Esophagus muscularis mucosa (tissue), 4 donors: ENCODE results near the gene KHK. TPM values are rescaled to one million over a fixed set of nuclear protein-coding genes. Genes with fewer than 3 reads are reported as not detected.

Source experiments
- DNase-seq: peaks from one replicate; pipeline ENCODE4 v3.0.0-alpha.2; 2017; ENCODE audit errors: extremely low spot score
- H3K27ac ChIP-seq, 4 donors: fragments of 200-600 bp; sonication (generic); replicated peaks in 1 of 4; 1 replicate in 3 of 4; 2 replicates in 1 of 4; pipeline ENCODE4 v1.5.1; 2016 to 2019; ENCODE audit warnings: mild to moderate bottlenecking in 1 of 4
- H3K27me3 ChIP-seq, 4 donors: fragments of 200-600 bp; sonication (generic); one replicate each; pipeline versions ENCODE4 v1.5.1 to v1.6.0; 2016 to 2019
- H3K36me3 ChIP-seq, 4 donors: fragments of 200-600 bp; sonication (generic); one replicate each; pipeline ENCODE4 v1.5.1; 2016 to 2019
- H3K4me1 ChIP-seq, 4 donors: fragments of 200-600 bp; sonication (generic); one replicate each; pipeline ENCODE4 v1.5.1; 2016 to 2019
- H3K4me3 ChIP-seq, 4 donors: fragments of 200-600 bp; sonication (generic); 1 replicate in 2 of 4; 2 replicates in 2 of 4; pipeline ENCODE4 v1.5.1; 2016 to 2019; ENCODE audit warnings: mild to moderate bottlenecking in 4 of 4, moderate library complexity in 1 of 4
- H3K9me3 ChIP-seq, 4 donors: fragments of 200-600 bp; sonication (generic); 1 replicate in 3 of 4; 2 replicates in 1 of 4; pipeline ENCODE4 v1.5.1; 2016 to 2019
- CTCF ChIP-seq, 3 experiments: fragments of 200-600 bp in 2 of 3; fragments of 450-650 bp in 1 of 3; sonication (generic) in 2 of 3; IDR thresholded peaks; one replicate each; pipeline ENCODE4 v1.5.1; 2017 to 2019; ENCODE audit warnings: antibody characterized with exemption in 3 of 3, mild to moderate bottlenecking in 2 of 3, moderate library complexity in 1 of 3
- EP300 ChIP-seq: sonication (generic); formaldehyde crosslinking; IDR thresholded peaks from one replicate; pipeline ENCODE4 v1.6.1; 2017; ENCODE audit warnings: antibody characterized with exemption
- POLR2A ChIP-seq: fragments of 450-650 bp; IDR thresholded peaks from one replicate; pipeline ENCODE4 v1.6.1; 2017; ENCODE audit warnings: antibody characterized with exemption, moderate library complexity, mild to moderate bottlenecking, low read depth
- POLR2AphosphoS5 ChIP-seq, 2 donors: sonication (generic); formaldehyde crosslinking; IDR thresholded peaks; one replicate each; pipeline ENCODE4 v1.6.1; 2017; ENCODE audit warnings: antibody characterized with exemption in 2 of 2
- WGBS: methylation state at CpG from one replicate; pipeline ENCODE4 v1.1.5; 2018; 5-methylcytosine and 5-hydroxymethylcytosine counted together
- intact Hi-C: fragments of 100-400 bp; cut with DNase I; formaldehyde crosslinking; loops from one replicate; pipeline ENCODE4 v1.15.1; 2023
- total RNA-seq, 4 donors: library from RNA; depleted of rRNA; stranded (reverse); fragments of >200 nt; gene quantifications; one replicate each; pipeline versions ENCODE4 v1.1.0 to v1.2.1, GENCODE V29; 2016

Gene KHK
- total RNA-seq, 4 donors from 2014 or later: 1.2 to 6.3 (median 1.7) TPM

- TF ChIP-seq EP300 (no peak), POLR2AphosphoS5 (IDR thresholded peaks at IDR 0.05) (no peak), CTCF (IDR thresholded peaks at IDR 0.05) (no peak), POLR2A (no peak)
- H3K4me1 ChIP-seq: peaks cover 56 to 92% (median 91%) of the 10 kb centered on the region in 4 donors
Measured at GRCh38 chr2:27076323-27076722, 10.2 kb upstream of the KHK start.

DNA sequence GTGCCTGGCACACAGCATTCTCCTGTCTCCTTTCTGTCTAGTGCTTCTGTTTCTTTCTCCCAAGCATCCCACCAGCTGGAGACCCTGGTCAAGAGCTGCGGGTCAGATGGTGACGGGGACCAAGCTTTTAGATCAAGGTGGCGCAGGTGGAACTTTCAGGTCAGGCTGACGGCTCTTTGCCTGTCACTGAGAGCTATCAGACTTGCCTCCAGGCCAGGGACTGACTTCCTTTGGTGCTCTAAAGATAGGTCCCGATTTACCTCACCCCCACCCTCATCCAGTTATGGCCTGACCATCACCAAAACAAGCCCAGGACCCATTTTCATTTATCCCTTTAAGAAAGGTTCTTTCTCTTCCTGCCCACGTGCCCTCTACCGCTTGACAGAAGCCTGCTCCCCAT lies 9.3 kb upstream of the KHK start:
- H3K4me1 ChIP-seq: peaks cover 62 to 97% (median 96%) of the 10 kb centered on the region in 4 donors
- peak overlapping the region; percentile 98 to 99 (median 98) for H3K27ac ChIP-seq
- no peak overlapping the region for H3K4me3 ChIP-seq
- intact Hi-C loops: no loop called here
- 65% methylated on average over 7 of the region's 7 CpGs for WGBS
- DNase-seq: no peak
- no peak for TF ChIP-seq EP300
- TF ChIP-seq POLR2A: no peak
- TF ChIP-seq POLR2AphosphoS5 (IDR thresholded peaks at IDR 0.05): no peak
- no peak for TF ChIP-seq CTCF (IDR thresholded peaks at IDR 0.05)
- H3K36me3 ChIP-seq: peaks cover 2 to 10% (median 4%) of the 10 kb centered on the region in 4 donors
- no peaks in the 10 kb centered on the region for H3K27me3 ChIP-seq
- no peaks in the 10 kb centered on the region for H3K9me3 ChIP-seq

More at GRCh38 chr2:27076323-27076722, 10.2 kb upstream of the KHK start:
- Histone ChIP-seq H3K4me3 (no peak overlapping the region), H3K9me3 (no peaks in the 10 kb centered on the region), H3K36me3 (peaks cover 0 to under 1% (median 0%) of the 10 kb centered on the region in 4 donors), H3K27me3 (no peaks in the 10 kb centered on the region), H3K27ac (peak overlapping the region; percentile 98 to 99 (median 98))
- 75% methylated on average over 4 of the region's 4 CpGs for WGBS
- no peak for DNase-seq
- intact Hi-C loops: no loop called here

- TF ChIP-seq EP300 (no peak), POLR2AphosphoS5 (IDR thresholded peaks at IDR 0.05) (peak; percentile 76 to 83), CTCF (IDR thresholded peaks at IDR 0.05) (peak in 1 of 3 experiments; percentile 18)
- Histone ChIP-seq H3K36me3 (peaks cover 4 to 23% (median 12%) of the 10 kb centered on the region in 4 donors), H3K27ac (peak within 1 kb of the TSS; percentile 98 to 99 (median 98)), H3K4me3 (peak within 1 kb of the TSS; percentile 56 to 76 (median 70)), H3K27me3 (no peaks in the 10 kb centered on the region), H3K4me1 (peaks cover 54 to 97% (median 96%) of the 10 kb centered on the region in 4 donors), H3K9me3 (no peaks in the 10 kb centered on the region)
- DNase-seq: peak; percentile 97
- 9% methylated on average over 34 of the region's 41 CpGs for WGBS
- intact Hi-C loops: loop anchor here (2.0 kb wide), 1 partner anchor 28 kb away; the partner anchor contains the start of gene AGBL5
Measured at GRCh38 chr2:27078267-27079194, 8.0 kb upstream of the KHK start, which contains the start of gene EMILIN1. Gene EMILIN1 (plus strand): TSS chr2:27078615. CDS start chr2:27079066, 451 bp downstream.

DNA sequence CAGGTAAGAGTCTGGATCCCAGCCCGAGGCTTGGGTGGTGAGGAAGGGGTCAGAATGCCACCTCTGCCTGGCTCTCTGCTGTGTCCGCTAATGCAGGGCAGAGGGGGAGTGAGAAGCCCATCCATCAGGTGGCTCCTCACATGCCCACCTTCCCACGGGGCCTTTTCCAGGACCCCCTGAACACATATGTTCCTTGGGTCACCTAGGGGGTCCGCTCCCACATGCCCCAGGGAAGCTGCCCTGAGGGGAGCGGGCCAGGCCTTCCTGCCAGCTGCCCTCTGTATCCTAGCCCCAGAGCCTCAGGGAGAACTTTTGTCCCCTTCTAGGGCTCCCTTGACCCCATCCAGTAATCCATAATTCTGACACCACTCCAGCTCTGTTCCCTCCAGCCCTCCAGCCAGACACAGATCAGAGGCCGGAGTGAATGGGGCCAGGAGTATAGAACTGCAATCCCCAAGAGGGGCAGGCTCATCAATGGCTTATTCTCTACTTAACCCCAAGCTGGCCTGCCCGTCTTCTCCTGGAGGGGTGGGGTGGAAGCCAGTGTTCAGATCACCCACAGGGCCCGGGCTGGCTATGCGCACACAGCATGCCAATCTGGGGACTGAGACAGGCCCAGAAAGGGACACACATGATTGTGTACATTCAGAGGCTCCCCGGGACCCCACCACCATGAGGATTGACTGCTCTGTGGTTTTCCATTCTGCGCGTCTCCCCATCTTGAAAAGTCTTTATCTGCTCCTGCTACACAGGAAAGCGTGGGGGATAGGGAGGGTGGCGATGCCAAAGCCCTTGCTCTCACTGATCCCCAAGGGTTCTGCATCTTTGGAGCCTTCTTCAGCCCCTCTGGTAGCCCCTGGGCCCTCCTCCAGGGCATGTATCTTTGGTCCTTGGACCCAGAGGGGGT lies 7.1 kb upstream of the KHK start:
- peak overlapping the region; percentile 98 to 99 (median 98) for H3K27ac ChIP-seq
- no peak for DNase-seq
- no peaks in the 10 kb centered on the region for H3K27me3 ChIP-seq
- intact Hi-C loops: loop anchor here (2.0 kb wide), 1 partner anchor 29 kb away; the partner anchor contains the start of gene AGBL5
- H3K4me1 ChIP-seq: peaks cover 47 to 97% (median 96%) of the 10 kb centered on the region in 4 donors
- TF ChIP-seq EP300 (no peak), POLR2A (no peak), CTCF (IDR thresholded peaks at IDR 0.05) (no peak), POLR2AphosphoS5 (IDR thresholded peaks at IDR 0.05) (no peak)
- peaks cover 4 to 27% (median 14%) of the 10 kb centered on the region in 4 donors for H3K36me3 ChIP-seq
- 35% methylated on average over 11 of the region's 14 CpGs for WGBS
- no peaks in the 10 kb centered on the region for H3K9me3 ChIP-seq
- peak overlapping the region; percentile 56 to 76 (median 70) for H3K4me3 ChIP-seq
